GM18508 (cell line): Measurements from ENCODE around the gene HOXC13.

Experiments
- ATAC-seq: cut with Tn5 transposase; IDR thresholded peaks from one replicate; pipeline ENCODE4 v1.9.1; 2021; ENCODE audit warnings: moderate number of reproducible peaks; ENCODE audit not compliant: insufficient read depth, unreplicated experiment

HOXC13 gene

GRCh38 chr12:53953831-53954693 lies 15.4 kb downstream of the HOXC13 start:
- ATAC-seq = no peak

- no peak for ATAC-seq
Observed at GRCh38 chr12:53954694-53955035, 16.0 kb downstream of the HOXC13 start, which contains the start of gene HOXC12. Gene HOXC12, plus strand, starts transcription at chr12:53954903. Its CDS starts 27 bp downstream, at chr12:53954930.

DNA sequence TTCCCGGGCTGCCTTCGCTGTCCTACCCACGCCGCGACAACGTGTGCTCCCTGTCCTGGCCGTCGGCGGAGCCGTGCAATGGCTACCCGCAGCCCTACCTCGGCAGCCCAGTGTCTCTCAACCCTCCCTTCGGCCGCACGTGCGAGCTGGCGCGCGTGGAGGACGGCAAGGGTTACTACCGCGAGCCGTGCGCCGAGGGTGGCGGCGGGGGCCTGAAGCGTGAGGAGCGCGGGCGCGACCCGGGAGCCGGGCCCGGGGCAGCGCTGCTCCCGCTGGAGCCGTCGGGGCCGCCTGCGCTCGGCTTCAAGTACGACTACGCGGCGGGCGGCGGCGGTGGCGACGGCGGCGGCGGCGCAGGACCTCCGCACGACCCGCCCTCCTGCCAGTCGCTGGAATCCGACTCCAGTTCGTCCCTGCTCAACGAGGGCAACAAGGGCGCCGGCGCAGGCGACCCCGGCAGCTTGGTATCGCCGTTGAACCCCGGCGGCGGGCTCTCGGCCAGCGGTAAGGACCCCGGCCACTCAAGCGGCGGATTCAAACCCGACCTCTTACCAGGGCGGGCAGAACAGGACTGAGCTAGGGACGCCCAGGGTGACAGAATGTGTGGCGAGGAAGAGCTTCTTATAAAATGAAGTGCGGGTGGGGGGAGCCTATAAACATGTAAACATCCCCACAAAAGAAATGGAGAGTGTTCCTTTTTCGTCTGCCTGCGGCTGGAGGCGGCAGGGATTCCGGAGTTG lies 16.6 kb downstream of the HOXC13 start:
- no peak for ATAC-seq

DNA sequence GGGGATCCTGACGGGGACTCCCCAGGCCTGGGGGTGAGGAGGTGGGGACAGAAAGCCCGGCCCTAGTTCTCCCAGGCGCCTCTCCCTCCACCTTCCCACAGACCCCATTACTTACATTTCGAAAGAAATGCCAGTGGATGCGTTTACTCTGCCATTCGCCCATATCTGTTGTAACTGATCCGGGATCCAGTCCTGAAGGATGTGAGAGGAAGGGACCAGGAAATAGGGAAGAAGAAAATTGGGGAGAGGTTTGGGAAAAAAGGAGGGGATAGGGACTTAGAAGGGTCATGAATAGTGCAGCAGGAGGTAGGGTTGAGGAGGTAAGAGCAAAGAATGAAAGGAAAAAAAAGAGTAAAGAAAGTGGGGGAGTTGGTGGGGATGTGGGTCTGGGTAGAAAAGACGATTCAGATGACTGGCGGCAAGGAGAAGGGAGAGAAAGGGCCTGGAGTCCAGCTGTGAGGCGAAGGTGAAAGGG lies 17.2 kb downstream of the HOXC13 start:
- ATAC-seq = no peak

- no peak for ATAC-seq
Observed at GRCh38 chr12:53956251-53956887, 17.7 kb downstream of the HOXC13 start.

DNA sequence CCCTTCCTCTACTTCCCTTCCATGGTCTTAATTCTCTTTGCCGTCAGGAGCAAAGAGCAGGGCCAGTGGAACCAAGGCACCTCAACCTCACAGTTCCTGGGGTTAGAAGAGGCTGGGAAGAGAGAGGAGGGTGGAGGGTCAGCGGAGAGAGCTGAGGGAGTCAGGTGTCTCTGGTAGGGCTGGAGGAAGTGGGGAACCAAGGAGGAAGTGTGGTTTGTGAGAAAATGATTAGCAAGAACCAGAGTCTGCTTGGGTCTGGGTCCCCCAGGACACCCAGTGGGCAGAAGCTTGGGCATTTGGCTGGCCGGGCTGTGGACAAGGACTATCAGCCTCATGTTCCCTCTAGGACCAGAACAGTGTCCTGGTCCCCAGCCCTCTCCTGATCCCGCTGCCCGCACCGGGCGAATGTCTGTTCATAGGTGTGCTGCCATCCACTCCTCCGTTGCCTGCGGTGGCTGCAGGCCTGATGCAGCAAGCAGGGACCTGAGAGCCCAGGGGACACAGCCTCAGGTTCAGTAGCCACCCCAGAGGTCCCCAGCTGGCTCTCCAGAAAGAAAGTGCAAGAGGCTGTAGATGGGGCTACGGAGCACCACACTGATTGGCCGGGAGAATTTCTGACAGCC lies 18.4 kb downstream of the HOXC13 start:
- no peak for ATAC-seq

- ATAC-seq = no peak
Observed at GRCh38 chr12:53958128-53958527, 19.5 kb downstream of the HOXC13 start.

GRCh38 chr12:53959314-53959713 lies 20.7 kb downstream of the HOXC13 start:
- no peak for ATAC-seq

DNA sequence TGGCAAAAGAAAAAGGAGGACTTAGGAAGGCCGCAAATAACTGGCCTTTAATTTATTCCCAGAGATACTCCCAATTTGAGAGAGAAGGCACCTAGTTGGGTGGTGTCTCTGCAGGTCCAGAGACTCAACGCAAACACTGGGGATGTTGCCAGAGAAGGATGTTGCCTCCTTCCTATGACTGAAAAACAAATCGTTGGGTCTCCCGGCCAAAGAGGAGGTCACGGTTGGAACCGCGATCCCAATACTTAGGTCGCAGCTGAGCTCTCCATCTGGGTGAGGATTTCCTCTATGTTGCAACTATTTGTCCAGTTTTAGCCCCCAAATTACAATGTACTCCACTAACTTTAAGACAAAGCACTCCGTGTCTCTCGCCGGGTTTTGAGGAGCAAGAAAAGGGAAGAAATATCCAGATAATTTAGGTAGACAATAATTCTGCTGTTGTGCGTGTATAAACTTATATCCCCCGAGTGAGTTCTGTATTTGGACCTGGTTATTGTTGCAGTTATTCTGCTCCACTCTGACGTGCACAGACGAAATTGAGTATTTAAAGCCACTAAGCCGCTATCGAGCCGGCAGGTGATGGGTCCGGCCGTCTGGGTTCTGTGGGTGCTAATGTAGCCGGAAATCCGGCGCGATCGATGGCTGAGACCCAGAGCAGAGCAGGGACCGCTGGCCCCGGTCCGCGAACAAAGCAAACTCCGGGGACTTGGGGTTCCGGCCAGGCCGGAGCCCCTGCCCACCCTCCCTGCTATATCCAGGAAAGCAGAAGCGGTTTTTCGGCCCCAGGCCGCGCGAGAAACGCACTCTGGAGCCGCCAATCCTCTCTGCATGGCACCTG lies 21.8 kb downstream of the HOXC13 start:
- ATAC-seq = no peak

- ATAC-seq = no peak
Observed at GRCh38 chr12:53961025-53961761, 22.6 kb downstream of the HOXC13 start.

DNA sequence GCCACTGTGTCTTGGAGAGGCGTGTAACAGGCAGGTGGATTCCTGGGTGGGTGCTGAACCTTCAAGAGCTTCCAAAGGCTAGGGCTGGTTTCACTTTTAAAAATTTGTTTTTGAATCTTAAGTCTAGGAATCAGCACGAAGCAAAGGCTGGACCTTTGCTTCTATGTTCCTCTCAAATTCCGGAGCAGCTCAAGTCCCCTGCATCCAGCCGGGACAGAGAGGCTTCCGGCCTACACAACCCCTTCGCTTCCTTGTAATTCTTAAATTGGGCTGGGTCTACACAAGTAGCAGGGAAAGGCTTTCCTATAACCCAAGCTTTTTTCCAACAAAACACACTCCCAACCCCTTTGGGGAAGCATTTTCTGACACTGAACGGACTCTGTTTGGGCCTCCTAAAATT lies 24.4 kb downstream of the HOXC13 start:
- ATAC-seq = no peak

DNA sequence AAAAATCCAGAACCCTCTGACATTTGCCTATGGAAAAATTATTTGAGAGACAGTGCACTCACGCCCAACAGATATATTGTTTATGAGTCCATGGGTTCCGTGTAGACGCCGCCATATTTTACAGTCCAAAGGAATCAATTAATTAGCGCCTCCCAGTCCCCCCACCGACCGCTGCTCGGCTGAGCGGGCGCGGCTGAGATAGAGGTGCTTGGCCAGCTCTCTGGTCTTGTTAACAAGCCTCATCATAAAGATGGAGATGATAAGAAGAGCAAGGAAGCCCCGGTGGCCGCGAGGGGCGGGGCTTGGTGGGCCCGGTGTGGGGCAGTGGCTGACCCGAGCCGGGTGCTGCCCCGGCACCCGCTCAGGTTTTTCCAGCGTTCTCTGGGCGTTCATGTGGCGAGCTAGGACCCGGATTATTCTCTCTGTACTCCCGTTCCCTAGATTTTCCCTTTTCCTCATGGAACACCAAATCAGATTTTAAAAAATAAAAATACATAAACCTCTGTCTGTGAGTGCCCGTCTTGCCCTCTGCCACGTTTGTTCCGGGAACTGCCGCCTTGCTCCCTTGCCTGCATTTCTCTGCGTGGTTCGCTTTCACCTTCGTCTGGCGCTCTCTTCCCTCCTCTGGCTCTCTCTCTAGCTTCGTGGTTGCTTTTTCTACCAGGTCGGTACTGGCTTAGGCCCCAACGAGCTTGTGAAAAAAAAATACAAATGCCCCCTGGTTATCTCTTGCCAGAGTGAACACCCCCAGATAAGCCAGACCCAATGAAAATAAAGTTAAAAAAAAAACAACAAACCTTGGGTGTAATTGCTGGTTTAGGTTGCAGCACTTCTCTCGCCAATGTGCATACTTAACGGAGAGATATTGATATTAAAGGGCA lies 25.0 kb downstream of the HOXC13 start:
- no peak for ATAC-seq

DNA sequence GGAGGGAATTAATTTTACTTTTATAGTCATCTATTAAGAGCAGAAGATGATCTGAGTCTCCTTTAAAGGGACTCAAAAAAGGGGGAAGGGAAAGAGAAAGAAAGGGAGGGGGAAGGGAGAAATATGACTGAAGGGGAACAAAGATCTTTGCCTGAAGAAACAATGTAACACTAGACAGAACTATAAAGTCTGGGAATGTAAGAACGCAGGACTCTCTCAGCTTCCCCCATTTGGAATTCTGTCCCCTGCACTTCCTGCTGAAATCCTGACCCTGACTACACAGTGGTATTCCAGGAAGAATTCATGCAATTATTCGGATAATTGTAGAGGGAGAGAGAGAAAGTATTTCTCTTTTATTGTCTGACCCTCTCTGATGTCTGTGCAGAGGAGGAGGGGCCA lies 25.7 kb downstream of the HOXC13 start:
- no peak for ATAC-seq

GRCh38 chr12:53965281-53966084 lies 26.9 kb downstream of the HOXC13 start:
- ATAC-seq = no peak

- no peak for ATAC-seq
Observed at GRCh38 chr12:53966085-53966384, 27.4 kb downstream of the HOXC13 start.

DNA sequence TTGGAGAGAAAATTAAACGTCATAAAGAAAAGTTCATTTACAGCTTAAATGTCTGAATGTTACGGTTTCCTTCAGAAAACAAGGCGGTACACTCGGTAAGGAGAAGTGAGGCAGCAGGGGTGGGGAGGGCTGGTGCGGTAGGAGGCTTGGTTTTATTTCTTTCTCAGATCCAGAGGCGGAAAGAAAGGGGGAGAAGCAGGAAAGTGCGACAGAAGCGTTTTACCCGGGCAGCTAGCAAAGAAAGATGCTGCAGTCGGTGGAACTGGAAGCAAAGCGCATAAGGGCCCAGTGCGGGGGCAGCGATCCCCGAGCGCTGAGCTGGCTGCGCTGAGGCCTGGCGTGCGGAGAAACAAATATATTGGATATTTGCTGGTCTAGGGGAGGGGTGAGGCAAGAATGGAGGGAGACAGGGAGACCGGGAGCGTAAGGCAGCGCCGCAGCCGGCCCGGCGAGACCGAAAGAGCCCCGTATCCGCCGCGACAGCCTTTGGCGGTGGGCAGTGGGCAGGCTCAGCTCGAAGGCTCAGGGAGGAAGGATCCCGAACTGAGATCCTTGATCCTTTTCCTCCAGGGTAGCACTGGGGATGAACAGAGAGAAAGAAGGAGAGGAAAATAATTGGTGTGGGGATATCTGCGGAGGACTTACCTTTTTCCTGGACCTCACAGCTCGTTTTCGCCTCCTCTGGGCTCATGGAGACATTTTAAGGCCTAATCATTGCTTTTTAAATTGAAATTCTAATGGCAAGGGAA lies 27.9 kb downstream of the HOXC13 start:
- ATAC-seq = no peak

DNA sequence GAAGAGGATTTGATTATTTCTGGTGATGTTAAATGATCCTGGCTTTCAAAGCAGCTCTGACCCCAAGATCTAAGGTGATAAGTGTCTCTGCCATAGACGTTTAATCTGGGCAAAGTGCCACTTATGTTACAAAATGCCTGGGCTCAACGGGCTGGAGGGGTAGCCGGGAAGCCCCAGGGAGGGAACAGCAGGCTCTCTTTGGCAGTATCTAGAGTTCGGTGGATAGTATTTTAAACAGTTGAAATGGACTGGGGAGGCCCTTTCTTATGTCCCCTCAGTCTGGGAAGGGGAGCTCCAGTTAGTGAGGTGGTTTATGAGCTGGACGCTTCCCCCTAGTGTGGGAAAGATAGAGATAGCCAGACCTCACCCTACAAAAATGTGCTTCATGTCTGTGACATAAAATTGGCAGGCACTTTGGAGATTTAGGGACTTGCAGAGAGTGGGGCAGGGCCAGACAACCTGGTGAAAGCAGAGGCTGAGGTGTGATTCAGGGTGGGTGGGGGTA lies 28.8 kb downstream of the HOXC13 start:
- no peak for ATAC-seq
